ENCODE data around the gene MIGA2.

DNA sequence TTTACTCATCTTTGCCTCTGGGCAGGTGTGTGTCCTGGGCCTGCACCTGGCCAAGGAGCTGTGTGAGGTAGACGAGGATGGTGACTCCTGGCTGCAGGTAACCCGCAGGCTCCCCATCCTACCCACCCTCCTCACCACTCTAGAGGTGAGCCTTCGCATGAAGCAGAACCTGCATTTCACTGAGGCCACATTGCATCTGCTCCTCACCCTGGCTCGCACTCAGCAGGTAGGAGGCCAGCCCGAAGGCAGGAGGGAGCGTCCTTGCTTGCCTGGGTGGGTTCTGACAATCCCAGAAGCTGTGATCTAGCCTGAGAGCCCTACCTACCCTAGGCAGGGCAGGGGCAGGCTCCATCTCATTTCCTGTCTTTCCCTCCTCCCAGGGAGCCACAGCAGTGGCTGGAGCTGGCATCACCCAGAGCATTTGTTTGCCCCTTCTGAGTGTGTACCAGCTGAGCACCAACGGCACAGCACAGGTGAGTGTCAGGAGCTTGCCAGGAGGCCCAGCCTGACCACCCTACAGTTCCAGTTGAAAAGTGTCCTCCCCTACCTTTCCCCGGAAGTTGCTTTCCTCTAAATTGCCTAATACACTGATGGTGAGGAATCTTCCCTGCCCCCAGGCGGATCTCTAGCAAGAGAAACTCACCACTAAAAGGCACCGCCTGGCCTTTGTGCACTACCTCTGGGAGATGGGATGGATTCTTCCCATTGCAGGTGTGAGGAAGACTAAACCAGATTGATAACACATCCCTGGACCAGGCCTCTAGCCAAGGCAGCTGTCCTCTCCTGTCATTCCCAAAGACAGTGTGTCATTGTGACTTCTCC is 34.7 kb upstream of the MIGA2 start:
- TF ChIP-seq POLR2A (IDR thresholded peaks at IDR 0.05; ENCODE audit: low read length): no peak
- TF ChIP-seq GATA1 (IDR thresholded peaks at IDR 0.05; ENCODE audit: low read depth, low read length): no peak
